Right lobe of liver (tissue), 6 donors: ENCODE measurements around the gene PFKFB3. TPM values are rescaled to one million over a fixed set of nuclear protein-coding genes. Genes with fewer than 3 reads are reported as not detected.

Experiments
- ATAC-seq, 4 donors: fragments of 200-7000 bp; cut with Tn5 transposase; one replicate each; pipeline ENCODE4 v1.9.1; 2020; ENCODE audit warnings: mild to moderate bottlenecking in 4 of 4, moderate library complexity in 4 of 4
- DNase-seq, 3 donors: peaks; one replicate each; pipeline ENCODE4 v3.0.0-alpha.2; 2020
- H3K27ac ChIP-seq, 3 donors: fragments of 200-600 bp; one replicate each; pipeline ENCODE4 v1.8.0; 2022
- H3K27me3 ChIP-seq, 2 donors: fragments of 200-600 bp; one replicate each; pipeline ENCODE4 v1.8.0; 2022
- H3K36me3 ChIP-seq, 4 donors: fragments of 200-600 bp; sonication (generic) in 1 of 4; one replicate each; pipeline versions ENCODE4 v1.5.1 to v1.8.0; 2017 to 2022; ENCODE audit warnings: control low read depth in 1 of 4
- H3K4me1 ChIP-seq, 4 donors: fragments of 200-600 bp; sonication (generic) in 1 of 4; one replicate each; pipeline versions ENCODE4 v1.5.1 to v1.8.0; 2017 to 2022; ENCODE audit warnings: control low read depth in 1 of 4
- H3K4me3 ChIP-seq, 3 donors: fragments of 200-600 bp; one replicate each; pipeline ENCODE4 v1.8.0; 2022
- H3K9me3 ChIP-seq, 4 donors: fragments of 200-600 bp; sonication (generic) in 1 of 4; one replicate each; pipeline versions ENCODE4 v1.5.1 to v1.8.0; 2017 to 2022; ENCODE audit warnings: control low read depth in 1 of 4
- CTCF ChIP-seq, 4 donors: fragments of 200-600 bp in 3 of 4; fragments of 450-650 bp in 1 of 4; IDR thresholded peaks; one replicate each; pipeline versions ENCODE4 v1.5.1 to v1.8.0; 2016 to 2022; ENCODE audit warnings: antibody characterized with exemption in 4 of 4, mild to moderate bottlenecking in 2 of 4
- POLR2A ChIP-seq: fragments of 450-650 bp; IDR thresholded peaks from one replicate; pipeline ENCODE4 v1.6.1; 2017; ENCODE audit warnings: antibody characterized with exemption, mild to moderate bottlenecking
- WGBS: methylation state at CpG from one replicate; pipeline ENCODE4 v1.1.6; 2018; ENCODE audit warnings: low coverage, low lambda C conversion rate; ENCODE audit not compliant: insufficient coverage; ENCODE audit errors: missing lambda C conversion rate; 5-methylcytosine and 5-hydroxymethylcytosine counted together
- intact Hi-C, 2 donors: fragments of 100-400 bp; cut with DNase I; formaldehyde crosslinking; loops; one replicate each; pipeline versions ENCODE4 v1.11.2 to v1.14.1; 2022
- total RNA-seq, 6 experiments: library from RNA; depleted of rRNA in 2 of 6; stranded (reverse); fragments of >200 nt in 2 of 6; fragmentation: NEBNext Ultra II Directional in 3 of 6; extraction: Animal tissue kit (Norgen Biotek cat#: 25700) in 3 of 6; gene quantifications; one replicate each; pipeline versions ENCODE4 v1.1.0 to v1.2.4, GENCODE V29; 2016 to 2023
- donor health status: DM: no; HTN: yes; CAD: no.
- donor health status: DM: no; HTN: no; CAD: no.
- donor health status: DM: no; HTN: no; CAD: no.
- donor health status: DM: no; HTN: yes; CAD: no.
- donor health status: DM: no; HTN: yes; CAD: no.

The PFKFB3 gene
- total RNA-seq, 6 experiments from 2014 or later: 6.8 to 57.8 (median 20.8) TPM

GRCh38 chr10:6221971-6222751, 19.4 kb downstream of the PFKFB3 start:
- intact Hi-C loops: no loop called here
- ATAC-seq: no peak
- no peak for DNase-seq
- no peaks in the 10 kb centered on the region for H3K27me3 ChIP-seq
- H3K4me3 ChIP-seq: no peak overlapping the region
- no peaks in the 10 kb centered on the region for H3K4me1 ChIP-seq
- H3K27ac ChIP-seq: no peak overlapping the region
- no peak for TF ChIP-seq CTCF (IDR thresholded peaks at IDR 0.05)
- TF ChIP-seq POLR2A: no peak
- no peaks in the 10 kb centered on the region for H3K9me3 ChIP-seq
- H3K36me3 ChIP-seq: peaks cover 6 to 74% (median 30%) of the 10 kb centered on the region in 4 donors
- WGBS: 48% methylated on average over 4 of the region's 21 CpGs

- peak in 1 of 4 donors; percentile 5 for ATAC-seq
- WGBS: no CpG with 5 or more reads among the region's 19 CpGs
Measured at GRCh38 chr10:6222755-6223154, 20.0 kb downstream of the PFKFB3 start.

GRCh38 chr10:6223981-6224380, 21.2 kb downstream of the PFKFB3 start:
- WGBS: 100% methylated on average over 3 of the region's 14 CpGs
- ATAC-seq (no peak), DNase-seq (no peak)
- intact Hi-C loops: no loop called here
- no peaks in the 10 kb centered on the region for H3K4me1 ChIP-seq
- TF ChIP-seq CTCF (IDR thresholded peaks at IDR 0.05): no peak
- TF ChIP-seq POLR2A: no peak
- H3K9me3 ChIP-seq: no peaks in the 10 kb centered on the region
- H3K4me3 ChIP-seq: no peak overlapping the region
- H3K27me3 ChIP-seq: no peaks in the 10 kb centered on the region
- H3K27ac ChIP-seq: no peak overlapping the region
- peaks cover 6 to 81% (median 29%) of the 10 kb centered on the region in 4 donors for H3K36me3 ChIP-seq

More at GRCh38 chr10:6222755-6223154, 20.0 kb downstream of the PFKFB3 start:
- DNase-seq: no peak
- peaks cover 6 to 78% (median 32%) of the 10 kb centered on the region in 4 donors for H3K36me3 ChIP-seq
- H3K4me1 ChIP-seq: no peaks in the 10 kb centered on the region
- H3K4me3 ChIP-seq: no peak overlapping the region
- TF ChIP-seq POLR2A: no peak
- TF ChIP-seq CTCF (IDR thresholded peaks at IDR 0.05): no peak
- no peak overlapping the region for H3K27ac ChIP-seq
- intact Hi-C loops: no loop called here
- H3K27me3 ChIP-seq: no peaks in the 10 kb centered on the region
- H3K9me3 ChIP-seq: no peaks in the 10 kb centered on the region

GRCh38 chr10:6224781-6225180, 22.0 kb downstream of the PFKFB3 start:
- Histone ChIP-seq H3K36me3 (peaks cover 6 to 74% (median 25%) of the 10 kb centered on the region in 4 donors), H3K9me3 (no peaks in the 10 kb centered on the region), H3K27me3 (no peaks in the 10 kb centered on the region), H3K4me3 (no peak overlapping the region), H3K4me1 (no peaks in the 10 kb centered on the region), H3K27ac (no peak overlapping the region)
- TF ChIP-seq CTCF (IDR thresholded peaks at IDR 0.05) (no peak), POLR2A (no peak)
- WGBS: 94% methylated on average over 6 of the region's 13 CpGs
- intact Hi-C loops: no loop called here
- ATAC-seq: no peak
- DNase-seq: peak in 1 of 3 donors; percentile 42
